NCI-H82 treated with DMSO at 0.1 percent for 48 hours (cell line): ENCODE data around the gene MBNL2.

Source experiments
- DNase-seq: peaks from one replicate; lab custom pipeline; 2025; ENCODE audit not compliant: unreplicated experiment; lab: John Stamatoyannopoulos, UW

MBNL2 gene

GRCh38 chr13:97369261-97369893, 147.2 kb downstream of the MBNL2 start:
- no peak for DNase-seq

- DNase-seq = no peak
Observed at GRCh38 chr13:97371486-97372109, 149.5 kb downstream of the MBNL2 start.

GRCh38 chr13:97372936-97373335, 150.8 kb downstream of the MBNL2 start:
- DNase-seq = no peak

- no peak for DNase-seq
Observed at GRCh38 chr13:97373787-97374186, 151.7 kb downstream of the MBNL2 start.

GRCh38 chr13:97376981-97377380, 154.8 kb downstream of the MBNL2 start:
- no peak for DNase-seq

GRCh38 chr13:97379386-97379785, 157.3 kb downstream of the MBNL2 start:
- DNase-seq = no peak

- DNase-seq = no peak
Observed at GRCh38 chr13:97380696-97381095, 158.6 kb downstream of the MBNL2 start.

- no peak for DNase-seq
Observed at GRCh38 chr13:97381189-97381588, 159.1 kb downstream of the MBNL2 start.

- DNase-seq = no peak
Observed at GRCh38 chr13:97382276-97382675, 160.1 kb downstream of the MBNL2 start.

- DNase-seq = no peak
Observed at GRCh38 chr13:97384371-97384770, 162.2 kb downstream of the MBNL2 start.

- no peak for DNase-seq
Observed at GRCh38 chr13:97385146-97385545, 163.0 kb downstream of the MBNL2 start.

- DNase-seq = no peak
Observed at GRCh38 chr13:97385854-97386253, 163.7 kb downstream of the MBNL2 start.

- no peak for DNase-seq
Observed at GRCh38 chr13:97386801-97387484, 164.8 kb downstream of the MBNL2 start.

- DNase-seq = no peak
Observed at GRCh38 chr13:97387485-97387839, 165.3 kb downstream of the MBNL2 start.

- DNase-seq = no peak
Observed at GRCh38 chr13:97387890-97388289, 165.8 kb downstream of the MBNL2 start.

GRCh38 chr13:97388373-97388772, 166.2 kb downstream of the MBNL2 start:
- DNase-seq = no peak

GRCh38 chr13:97390941-97391600, 168.9 kb downstream of the MBNL2 start:
- no peak for DNase-seq

- no peak for DNase-seq
Observed at GRCh38 chr13:97392020-97392419, 169.9 kb downstream of the MBNL2 start.

- no peak for DNase-seq
Observed at GRCh38 chr13:97394542-97394941, 172.4 kb downstream of the MBNL2 start.

- DNase-seq = no peak
Observed at GRCh38 chr13:97395447-97396136, 173.5 kb downstream of the MBNL2 start.

GRCh38 chr13:97397267-97397666, 175.1 kb downstream of the MBNL2 start:
- no peak for DNase-seq
